Kidney glomerular epithelial cell (primary cell): ENCODE measurements around the gene SORCS2.

ENCODE experiments used
- DNase-seq: peaks from one replicate; lab custom pipeline; 2025; lab: John Stamatoyannopoulos, UW

The SORCS2 gene

GRCh38 chr4:7753931-7754465 lies 561.7 kb downstream of the SORCS2 start:
- DNase-seq: no peak

- DNase-seq: no peak
Measured at GRCh38 chr4:7754565-7755262, 562.4 kb downstream of the SORCS2 start.

- no peak for DNase-seq
Measured at GRCh38 chr4:7755561-7755960, 563.2 kb downstream of the SORCS2 start.

- no peak for DNase-seq
Measured at GRCh38 chr4:7756071-7756470, 563.7 kb downstream of the SORCS2 start.

- DNase-seq: no peak
Measured at GRCh38 chr4:7756561-7757355, 564.4 kb downstream of the SORCS2 start.

GRCh38 chr4:7757501-7758471 lies 565.4 kb downstream of the SORCS2 start:
- DNase-seq: no peak

- DNase-seq: no peak
Measured at GRCh38 chr4:7758476-7758875, 566.1 kb downstream of the SORCS2 start.

GRCh38 chr4:7759216-7759615 lies 566.9 kb downstream of the SORCS2 start:
- DNase-seq: no peak

GRCh38 chr4:7759635-7760034 lies 567.3 kb downstream of the SORCS2 start:
- DNase-seq: no peak

GRCh38 chr4:7760228-7760627 lies 567.9 kb downstream of the SORCS2 start:
- DNase-seq: no peak

GRCh38 chr4:7760706-7761105 lies 568.4 kb downstream of the SORCS2 start:
- no peak for DNase-seq

- DNase-seq: no peak
Measured at GRCh38 chr4:7761312-7761711, 569.0 kb downstream of the SORCS2 start.

GRCh38 chr4:7761720-7762119 lies 569.4 kb downstream of the SORCS2 start:
- DNase-seq: no peak

- no peak for DNase-seq
Measured at GRCh38 chr4:7762376-7763030, 570.2 kb downstream of the SORCS2 start.

GRCh38 chr4:7763106-7763505 lies 570.8 kb downstream of the SORCS2 start:
- no peak for DNase-seq

GRCh38 chr4:7763788-7764187 lies 571.5 kb downstream of the SORCS2 start:
- peak; percentile 22 for DNase-seq

- DNase-seq: no peak
Measured at GRCh38 chr4:7764466-7764865, 572.1 kb downstream of the SORCS2 start.

GRCh38 chr4:7765666-7766065 lies 573.3 kb downstream of the SORCS2 start:
- DNase-seq: no peak

- DNase-seq: no peak
Measured at GRCh38 chr4:7766086-7766485, 573.7 kb downstream of the SORCS2 start.

GRCh38 chr4:7766661-7767345 lies 574.5 kb downstream of the SORCS2 start:
- DNase-seq: no peak

GRCh38 chr4:7767526-7767925 lies 575.2 kb downstream of the SORCS2 start:
- no peak for DNase-seq
